ENCODE results near the gene CLDN25.

GRCh38 chr11:113782134-113782533, 2.5 kb downstream of the CLDN25 start:
- TF ChIP-seq POLR2AphosphoS5 (IDR thresholded peaks at IDR 0.05; ENCODE audit: low read depth), result no peak
- no peak for TF ChIP-seq CTCF (IDR thresholded peaks at IDR 0.05; ENCODE audit: insufficient read depth, low read length)
- TF ChIP-seq GABPA (IDR thresholded peaks at IDR 0.05; ENCODE audit: low read depth), result no peak
- TF ChIP-seq, protein P1, sequence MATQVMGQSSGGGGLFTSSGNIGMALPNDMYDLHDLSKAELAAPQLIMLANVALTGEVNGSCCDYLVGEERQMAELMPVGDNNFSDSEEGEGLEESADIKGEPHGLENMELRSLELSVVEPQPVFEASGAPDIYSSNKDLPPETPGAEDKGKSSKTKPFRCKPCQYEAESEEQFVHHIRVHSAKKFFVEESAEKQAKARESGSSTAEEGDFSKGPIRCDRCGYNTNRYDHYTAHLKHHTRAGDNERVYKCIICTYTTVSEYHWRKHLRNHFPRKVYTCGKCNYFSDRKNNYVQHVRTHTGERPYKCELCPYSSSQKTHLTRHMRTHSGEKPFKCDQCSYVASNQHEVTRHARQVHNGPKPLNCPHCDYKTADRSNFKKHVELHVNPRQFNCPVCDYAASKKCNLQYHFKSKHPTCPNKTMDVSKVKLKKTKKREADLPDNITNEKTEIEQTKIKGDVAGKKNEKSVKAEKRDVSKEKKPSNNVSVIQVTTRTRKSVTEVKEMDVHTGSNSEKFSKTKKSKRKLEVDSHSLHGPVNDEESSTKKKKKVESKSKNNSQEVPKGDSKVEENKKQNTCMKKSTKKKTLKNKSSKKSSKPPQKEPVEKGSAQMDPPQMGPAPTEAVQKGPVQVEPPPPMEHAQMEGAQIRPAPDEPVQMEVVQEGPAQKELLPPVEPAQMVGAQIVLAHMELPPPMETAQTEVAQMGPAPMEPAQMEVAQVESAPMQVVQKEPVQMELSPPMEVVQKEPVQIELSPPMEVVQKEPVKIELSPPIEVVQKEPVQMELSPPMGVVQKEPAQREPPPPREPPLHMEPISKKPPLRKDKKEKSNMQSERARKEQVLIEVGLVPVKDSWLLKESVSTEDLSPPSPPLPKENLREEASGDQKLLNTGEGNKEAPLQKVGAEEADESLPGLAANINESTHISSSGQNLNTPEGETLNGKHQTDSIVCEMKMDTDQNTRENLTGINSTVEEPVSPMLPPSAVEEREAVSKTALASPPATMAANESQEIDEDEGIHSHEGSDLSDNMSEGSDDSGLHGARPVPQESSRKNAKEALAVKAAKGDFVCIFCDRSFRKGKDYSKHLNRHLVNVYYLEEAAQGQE (IDR thresholded peaks at IDR 0.05; ENCODE audit: insufficient replicate concordance, low read depth), result no peak

All from HL-60 (cell line).